Epithelial cell of esophagus (primary cell): ENCODE data around the gene CHRD.

ENCODE experiments used
- DNase-seq: peaks from one replicate; pipeline ENCODE4 v3.0.0; 2010; ENCODE audit warnings: low read depth
- H3K4me3 ChIP-seq: 2 replicates; pipeline ENCODE4 v1.5.1; 2011; ENCODE audit warnings: mild to moderate bottlenecking, low read length, control low read depth
- TF ChIP-seq, protein P1 (sequence below): IDR thresholded peaks from 2 replicates; pipeline ENCODE4 v1.5.1; 2011; ENCODE audit warnings: low read depth, mild to moderate bottlenecking, low read length, control low read depth, inconsistent platforms; ENCODE audit not compliant: insufficient read depth; ENCODE audit errors: missing control alignments

CHRD gene

DNA sequence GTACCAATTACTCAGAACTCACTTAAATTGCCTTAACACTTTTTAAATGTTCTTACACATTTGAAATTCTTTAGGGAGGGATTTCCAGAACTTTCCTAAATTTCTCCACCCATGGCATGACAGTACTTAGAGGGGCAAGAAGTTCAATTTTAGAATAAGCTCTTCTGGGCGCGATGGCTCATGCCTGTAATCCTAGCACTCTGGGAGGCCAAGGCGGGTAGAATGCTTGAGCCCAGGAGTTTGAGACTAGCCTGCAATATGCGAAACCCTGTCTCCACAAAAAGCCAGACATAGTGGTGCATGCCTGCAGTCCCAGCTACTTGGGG, 31.8 kb upstream of the CHRD start:
- H3K4me3 ChIP-seq, result no peak overlapping the region
- no peak for DNase-seq
- TF ChIP-seq, protein P1, sequence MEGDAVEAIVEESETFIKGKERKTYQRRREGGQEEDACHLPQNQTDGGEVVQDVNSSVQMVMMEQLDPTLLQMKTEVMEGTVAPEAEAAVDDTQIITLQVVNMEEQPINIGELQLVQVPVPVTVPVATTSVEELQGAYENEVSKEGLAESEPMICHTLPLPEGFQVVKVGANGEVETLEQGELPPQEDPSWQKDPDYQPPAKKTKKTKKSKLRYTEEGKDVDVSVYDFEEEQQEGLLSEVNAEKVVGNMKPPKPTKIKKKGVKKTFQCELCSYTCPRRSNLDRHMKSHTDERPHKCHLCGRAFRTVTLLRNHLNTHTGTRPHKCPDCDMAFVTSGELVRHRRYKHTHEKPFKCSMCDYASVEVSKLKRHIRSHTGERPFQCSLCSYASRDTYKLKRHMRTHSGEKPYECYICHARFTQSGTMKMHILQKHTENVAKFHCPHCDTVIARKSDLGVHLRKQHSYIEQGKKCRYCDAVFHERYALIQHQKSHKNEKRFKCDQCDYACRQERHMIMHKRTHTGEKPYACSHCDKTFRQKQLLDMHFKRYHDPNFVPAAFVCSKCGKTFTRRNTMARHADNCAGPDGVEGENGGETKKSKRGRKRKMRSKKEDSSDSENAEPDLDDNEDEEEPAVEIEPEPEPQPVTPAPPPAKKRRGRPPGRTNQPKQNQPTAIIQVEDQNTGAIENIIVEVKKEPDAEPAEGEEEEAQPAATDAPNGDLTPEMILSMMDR, result no peak

DNA sequence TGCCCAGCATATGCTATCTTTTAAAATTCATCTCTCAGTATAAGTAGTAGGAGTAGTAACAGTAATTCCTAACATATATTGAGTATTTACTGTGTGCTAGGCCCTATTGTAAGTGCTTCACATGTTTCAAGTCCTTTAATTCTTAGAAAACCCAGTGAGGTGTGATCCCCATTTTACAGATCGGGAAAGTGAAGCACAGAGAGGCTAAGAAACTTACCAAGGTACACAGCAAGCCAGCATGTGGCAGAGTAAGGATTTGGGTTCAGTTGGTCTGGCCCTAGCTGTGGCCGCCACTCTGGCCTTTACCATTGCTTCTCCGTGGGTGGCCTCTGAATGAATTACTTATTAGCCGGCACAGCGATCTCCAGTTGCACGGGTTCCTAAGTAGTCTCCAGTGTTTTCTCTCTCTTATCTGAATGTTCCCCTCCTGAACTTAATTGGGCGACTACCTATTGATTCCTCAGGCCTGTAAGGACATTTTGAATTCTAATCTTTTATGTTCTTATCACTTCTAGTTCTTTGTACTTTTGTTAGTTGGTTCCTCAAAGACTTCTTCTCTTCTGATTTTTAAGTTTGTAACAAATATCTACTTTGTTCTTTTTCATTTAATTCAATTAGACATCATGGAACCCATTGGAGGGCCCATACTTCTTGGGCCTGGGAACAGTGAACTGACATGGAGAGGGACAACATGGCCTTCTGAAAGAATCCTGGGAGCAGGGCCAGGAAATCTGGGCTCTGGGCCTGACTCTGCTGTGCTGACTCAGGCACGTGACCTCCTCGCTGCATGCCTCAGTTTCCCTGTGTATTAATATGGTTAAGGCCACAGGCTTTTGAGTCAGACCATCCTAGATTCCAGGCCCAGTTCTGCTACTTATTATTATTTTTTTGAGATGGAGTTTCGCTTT, 30.0 kb upstream of the CHRD start:
- H3K4me3 ChIP-seq, result no peak overlapping the region
- TF ChIP-seq, protein P1, result no peak
- no peak for DNase-seq

DNA sequence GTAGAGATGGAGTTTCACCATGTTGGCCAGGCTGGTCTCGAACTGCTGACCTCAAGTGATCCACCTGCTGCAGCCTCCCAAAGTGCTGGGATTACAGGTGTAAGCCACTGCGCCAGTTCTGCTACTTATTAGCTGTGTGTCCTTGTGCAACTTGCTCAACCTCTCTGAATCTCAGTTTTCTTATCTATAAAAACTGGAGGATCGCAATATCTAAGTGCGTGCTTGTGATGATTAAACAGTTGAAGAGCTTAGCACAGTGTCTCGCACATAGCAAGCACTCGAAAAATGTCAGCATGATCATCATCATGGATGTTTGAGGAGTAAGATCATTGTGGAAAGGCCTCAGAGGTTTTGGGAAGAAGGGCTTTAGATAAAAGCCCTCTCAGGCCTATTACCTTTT, 29.2 kb upstream of the CHRD start:
- DNase-seq, result no peak
- no peak overlapping the region for H3K4me3 ChIP-seq
- TF ChIP-seq, protein P1, result no peak

DNA sequence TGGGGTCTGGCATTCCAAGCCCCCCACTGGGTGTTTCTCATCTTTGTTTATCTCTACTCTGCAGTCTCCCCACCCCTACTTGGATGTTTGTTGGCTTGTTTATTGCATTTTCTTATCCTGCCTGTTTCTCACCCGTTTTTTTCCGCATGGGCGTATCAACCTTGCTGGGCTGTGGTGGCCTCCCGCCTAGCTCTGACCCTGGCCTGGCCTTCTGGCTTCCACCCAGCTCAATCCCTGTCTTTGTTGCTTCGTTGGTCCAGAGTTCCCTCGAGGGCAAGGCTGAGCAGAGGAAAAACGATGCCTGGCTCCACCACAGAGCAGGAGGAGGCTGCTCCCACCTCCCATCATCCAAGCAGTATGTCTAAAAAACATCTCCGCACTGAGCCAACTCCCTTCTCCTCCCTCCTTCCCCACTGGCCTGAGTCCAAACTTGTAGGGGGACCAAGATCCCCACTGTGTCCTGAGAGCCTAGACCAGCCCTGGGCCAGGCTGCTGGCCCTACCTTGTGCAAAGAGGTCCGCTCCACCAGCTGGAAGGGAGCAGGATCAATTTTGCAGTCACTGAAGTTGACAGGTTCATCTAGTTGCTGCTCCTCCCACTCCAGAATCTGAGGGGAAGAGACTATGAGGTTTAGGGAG, 28.2 kb upstream of the CHRD start:
- TF ChIP-seq, protein P1, result no peak
- no peak for DNase-seq
- H3K4me3 ChIP-seq, result no peak overlapping the region

DNA sequence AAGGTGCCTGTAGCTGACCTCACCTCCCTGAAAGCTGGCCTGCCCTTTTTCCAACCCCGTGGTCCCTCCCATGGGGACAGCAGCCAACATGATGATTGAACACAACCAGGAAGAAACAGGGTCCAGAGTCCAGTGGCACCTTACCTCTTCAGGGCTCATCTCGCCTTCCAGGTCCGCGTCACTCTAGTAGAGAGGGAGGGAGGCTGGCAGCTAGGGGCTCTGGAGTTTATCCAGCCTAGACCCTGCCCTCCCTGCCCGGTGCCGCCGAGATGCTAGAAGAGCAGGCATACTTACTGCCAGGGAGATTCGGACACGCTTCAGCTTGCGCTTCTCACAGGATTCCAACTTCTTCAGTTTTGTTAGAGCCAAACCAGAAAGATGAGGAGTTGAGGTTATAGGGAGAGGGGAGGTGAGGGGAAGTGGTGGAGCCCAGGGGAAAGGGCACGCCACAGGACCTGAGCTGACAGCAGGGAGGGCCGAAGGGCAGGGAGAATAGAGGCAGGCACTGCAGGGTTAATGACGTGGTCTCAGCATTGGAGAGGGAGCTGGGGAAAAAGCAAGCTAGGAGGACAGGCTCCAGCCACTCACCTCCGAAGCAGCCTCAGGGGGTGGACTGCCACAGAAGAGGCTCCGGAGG, 27.6 kb upstream of the CHRD start:
- TF ChIP-seq, protein P1, result no peak
- no peak for DNase-seq
- H3K4me3 ChIP-seq, result no peak overlapping the region

DNA sequence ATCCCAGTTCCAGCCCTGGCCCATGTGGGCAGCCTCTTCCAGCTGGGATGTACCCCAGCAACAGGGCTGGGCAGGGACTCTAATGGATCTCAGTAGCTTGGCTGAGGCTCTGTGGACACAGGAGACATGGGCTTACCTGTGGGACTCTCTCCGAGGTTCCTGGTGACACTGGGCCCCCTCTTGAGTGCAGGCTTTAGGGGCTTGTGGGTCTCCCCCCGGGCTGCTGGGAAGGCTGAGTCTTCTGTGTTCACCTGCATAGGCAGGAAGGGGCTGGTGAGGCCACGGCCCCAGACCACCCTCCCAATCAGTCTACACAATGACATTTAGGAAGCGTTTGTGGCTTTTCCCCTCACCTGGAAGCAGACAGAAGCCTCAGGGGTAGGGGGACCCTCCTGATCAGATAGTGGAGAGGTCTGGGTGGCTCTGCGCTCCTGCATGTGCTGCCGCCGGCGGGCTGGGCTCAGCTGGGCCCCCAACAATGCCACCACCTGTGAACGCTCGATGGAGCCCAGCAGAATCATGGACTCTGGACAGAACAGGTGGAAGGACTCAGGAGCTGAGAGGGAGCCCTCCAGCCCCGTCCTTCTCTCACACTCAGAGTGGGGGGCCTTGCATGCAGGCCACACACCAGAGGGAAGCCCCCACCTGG, 26.8 kb upstream of the CHRD start:
- no peak overlapping the region for H3K4me3 ChIP-seq
- TF ChIP-seq, protein P1, result no peak
- DNase-seq, result no peak
